ENCODE measurements around the gene IQGAP2.

- no peak for TF ChIP-seq POLR2A (IDR thresholded peaks at IDR 0.05; ENCODE audit: low read length)
- TF ChIP-seq GATA1 (IDR thresholded peaks at IDR 0.05; ENCODE audit: low read depth, low read length) = no peak
Observed at GRCh38 chr5:76703707-76704106, 300.6 kb downstream of the IQGAP2 start.

Measured in erythroblast (primary cell).